Activated CD4-positive, alpha-beta T cell treated with anti-CD3 and anti-CD28 coated beads, Interleukin-2, amount 50 U/mL, for 4 hours (primary cell): ENCODE measurements around the gene ZNF341.
"Not testable (repeated sequence)": the region's sequence is repeated elsewhere in the genome, so short reads cannot be mapped to it uniquely, and the experiment has no call there.

Experiments used
- DNase-seq, 2 experiments: peaks; one replicate each; pipeline ENCODE4 v3.0.0-alpha.2; 2020

Gene ZNF341

DNA sequence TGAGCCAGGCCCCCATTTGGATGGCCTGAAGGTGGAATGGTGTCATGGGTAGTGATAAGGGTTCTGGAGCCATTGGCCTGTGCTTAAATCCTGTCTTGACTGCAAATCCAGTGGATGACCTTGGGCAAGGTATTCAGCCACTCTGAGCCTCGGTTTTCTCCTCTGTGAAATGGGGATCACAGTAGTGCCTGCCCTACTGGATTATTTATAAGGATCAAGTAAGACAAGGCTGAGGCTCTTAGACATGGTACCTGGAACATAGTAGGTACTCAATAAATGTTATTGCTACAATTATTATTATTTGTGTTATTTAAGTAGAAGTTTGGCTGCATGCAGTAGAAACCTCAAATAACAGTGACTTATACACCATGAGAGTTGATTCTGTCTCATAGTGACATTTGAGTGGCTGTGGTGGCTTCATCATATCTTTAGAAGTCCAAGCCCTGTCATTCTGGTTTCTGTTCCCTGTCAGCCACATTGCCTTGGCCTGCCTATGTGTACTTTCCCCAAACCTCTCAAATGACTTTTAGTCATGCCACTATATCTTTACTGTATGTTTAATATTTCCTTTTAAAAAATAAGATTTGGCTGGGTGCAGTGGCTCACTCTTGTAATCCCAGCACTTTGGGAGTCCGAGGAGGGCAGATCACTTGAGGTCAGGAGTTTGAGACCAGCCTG, 41.8 kb downstream of the ZNF341 start:
- DNase-seq: no peak

GRCh38 chr20:33777816-33778215, 46.0 kb downstream of the ZNF341 start:
- DNase-seq: no peak

DNA sequence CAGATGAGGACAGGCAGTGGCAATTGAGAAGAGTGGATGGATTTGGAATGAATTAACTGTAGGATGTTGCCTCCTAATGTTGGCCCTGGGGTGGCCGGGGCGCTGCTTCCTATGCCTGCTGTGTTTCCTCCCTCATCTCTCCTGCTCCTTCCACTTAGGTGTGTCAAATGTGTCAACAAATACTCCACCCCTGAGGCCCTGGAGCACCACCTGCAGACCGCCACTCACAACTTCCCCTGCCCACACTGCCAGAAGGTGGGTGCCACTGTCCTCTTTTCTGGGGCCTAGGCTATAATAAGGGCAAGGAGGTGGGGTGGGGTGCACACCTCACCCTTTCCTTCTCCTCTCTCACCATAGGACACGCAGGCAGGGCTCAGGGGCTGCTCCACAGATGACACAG, 49.3 kb downstream of the ZNF341 start:
- DNase-seq: no peak

GRCh38 chr20:33781945-33782344, 50.1 kb downstream of the ZNF341 start:
- no peak for DNase-seq

- no peak for DNase-seq
Measured at GRCh38 chr20:33783256-33783655, 51.5 kb downstream of the ZNF341 start.

DNA sequence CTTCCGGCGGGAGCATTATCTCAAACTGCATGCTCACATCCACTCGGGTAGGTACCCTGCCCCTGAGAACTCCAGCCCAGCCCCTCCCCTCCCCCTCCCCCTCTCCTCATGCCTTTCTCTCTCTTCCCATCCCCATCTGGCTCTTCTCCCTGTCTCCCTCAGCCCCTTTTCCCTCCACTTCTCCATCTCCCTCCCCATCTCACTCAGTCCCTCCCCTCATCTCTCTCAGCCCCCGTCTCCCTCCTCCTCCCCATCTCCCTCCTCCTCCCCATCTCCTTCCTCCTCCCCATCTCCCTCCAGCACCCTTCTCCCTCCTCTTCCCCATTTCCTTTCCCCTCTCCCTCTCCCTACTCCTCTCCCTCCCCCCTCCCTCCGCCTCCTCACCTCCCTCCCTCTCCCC, 52.0 kb downstream of the ZNF341 start:
- no peak for DNase-seq

DNA sequence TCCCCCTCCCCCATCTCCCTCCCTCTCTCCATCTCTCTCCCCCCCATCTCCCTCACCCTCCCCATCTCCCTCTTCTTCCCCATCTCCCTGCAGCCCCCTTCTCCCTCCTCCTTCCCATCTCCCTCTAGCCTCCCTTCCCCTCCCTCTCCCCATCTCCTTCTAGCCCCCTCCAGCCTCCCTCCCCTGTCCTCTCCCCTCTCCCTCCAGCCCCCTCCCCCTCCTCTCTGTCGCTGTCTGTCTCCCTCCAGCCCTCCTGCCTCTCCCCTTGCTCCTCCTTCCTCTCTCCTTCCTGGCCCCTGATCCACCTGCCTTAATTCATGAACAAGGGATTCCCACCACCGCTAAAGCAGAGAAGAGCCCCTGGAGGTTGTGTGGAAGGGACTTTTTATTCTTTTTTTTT, 52.4 kb downstream of the ZNF341 start:
- DNase-seq: no peak

DNA sequence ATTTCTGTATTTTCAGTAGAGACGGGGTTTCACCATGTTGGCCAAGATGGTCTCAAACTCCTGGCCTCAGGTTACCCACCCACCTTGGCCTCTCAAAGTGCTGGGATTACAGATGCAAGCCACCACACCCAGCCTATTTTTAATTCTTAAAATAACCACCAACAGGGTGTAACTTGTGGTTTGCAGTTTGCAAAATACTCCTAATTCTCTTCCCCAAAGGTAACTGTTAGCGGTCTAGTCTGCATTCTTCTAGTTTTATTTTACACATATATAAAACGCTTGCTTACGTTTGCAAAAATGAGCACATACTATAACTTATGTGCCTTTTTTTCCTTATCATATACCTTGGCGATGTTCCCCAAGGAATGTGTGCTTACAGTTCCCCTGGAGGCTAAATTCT, 53.7 kb downstream of the ZNF341 start:
- no peak for DNase-seq

GRCh38 chr20:33787253-33787891, 55.6 kb downstream of the ZNF341 start:
- no peak for DNase-seq

DNA sequence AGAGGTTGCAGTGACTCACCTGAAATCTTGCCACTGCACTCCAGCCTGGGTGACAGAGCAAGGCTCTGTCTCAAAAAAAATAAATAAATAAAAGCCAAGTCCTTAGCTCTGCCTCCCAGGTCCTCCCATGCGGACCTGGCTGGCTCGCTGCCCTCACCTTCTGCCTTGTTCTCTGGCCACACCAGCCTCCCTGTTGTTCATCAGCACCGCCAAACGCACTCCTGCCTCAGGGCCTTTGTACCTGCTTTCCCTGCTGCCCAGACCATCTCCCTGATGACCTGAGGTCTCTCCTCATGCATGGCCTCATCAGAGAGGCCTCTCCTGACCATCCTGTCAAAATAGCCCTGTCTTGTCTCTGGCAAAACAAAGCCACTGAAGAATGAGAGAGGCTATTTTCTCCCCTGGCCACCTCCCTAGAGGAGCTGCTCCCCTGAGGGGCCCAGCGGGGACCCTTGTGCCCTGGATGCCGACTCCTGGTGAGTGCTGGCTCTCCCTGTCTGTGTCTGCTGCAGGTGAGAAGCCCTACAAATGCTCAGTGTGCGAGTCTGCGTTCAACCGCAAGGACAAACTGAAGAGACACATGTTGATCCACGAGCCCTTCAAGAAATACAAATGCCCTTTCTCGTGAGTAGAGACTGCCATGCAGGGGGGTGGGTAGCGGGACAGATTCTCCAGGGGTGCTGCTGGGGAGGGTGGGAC, 56.7 kb downstream of the ZNF341 start:
- DNase-seq: no peak

GRCh38 chr20:33789109-33789857, 57.5 kb downstream of the ZNF341 start:
- no peak for DNase-seq

GRCh38 chr20:33789858-33790182, 58.0 kb downstream of the ZNF341 start:
- DNase-seq: no peak

- no peak for DNase-seq
Measured at GRCh38 chr20:33790566-33790965, 58.8 kb downstream of the ZNF341 start.

GRCh38 chr20:33791021-33791420, 59.2 kb downstream of the ZNF341 start:
- DNase-seq: no peak

- DNase-seq: no peak
Measured at GRCh38 chr20:33791540-33791939, 59.7 kb downstream of the ZNF341 start.

- DNase-seq: peak; percentile 32 to 41
Measured at GRCh38 chr20:33791959-33792597, 60.3 kb downstream of the ZNF341 start.

DNA sequence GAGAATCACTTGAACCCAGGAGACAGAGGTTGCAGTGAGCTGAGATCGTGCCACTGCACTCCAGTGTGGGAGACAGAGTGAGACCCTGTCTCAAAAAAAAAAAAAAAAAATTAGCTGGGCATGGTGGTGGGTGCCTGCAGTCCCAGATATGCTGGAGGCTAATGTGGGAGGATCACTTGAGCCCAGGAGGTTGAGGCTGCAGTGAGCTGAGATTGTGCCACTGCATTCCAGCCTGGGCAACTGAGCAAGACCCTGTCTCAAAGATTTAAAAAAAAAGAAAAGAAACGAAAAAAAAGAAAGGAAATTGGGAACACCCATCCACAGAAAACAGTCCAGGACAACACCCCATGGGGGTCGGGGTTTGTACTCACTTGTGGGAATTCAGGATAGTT, 60.8 kb downstream of the ZNF341 start:
- DNase-seq: not testable (repeated sequence)

- no peak for DNase-seq
Measured at GRCh38 chr20:33793011-33793931, 61.5 kb downstream of the ZNF341 start.

DNA sequence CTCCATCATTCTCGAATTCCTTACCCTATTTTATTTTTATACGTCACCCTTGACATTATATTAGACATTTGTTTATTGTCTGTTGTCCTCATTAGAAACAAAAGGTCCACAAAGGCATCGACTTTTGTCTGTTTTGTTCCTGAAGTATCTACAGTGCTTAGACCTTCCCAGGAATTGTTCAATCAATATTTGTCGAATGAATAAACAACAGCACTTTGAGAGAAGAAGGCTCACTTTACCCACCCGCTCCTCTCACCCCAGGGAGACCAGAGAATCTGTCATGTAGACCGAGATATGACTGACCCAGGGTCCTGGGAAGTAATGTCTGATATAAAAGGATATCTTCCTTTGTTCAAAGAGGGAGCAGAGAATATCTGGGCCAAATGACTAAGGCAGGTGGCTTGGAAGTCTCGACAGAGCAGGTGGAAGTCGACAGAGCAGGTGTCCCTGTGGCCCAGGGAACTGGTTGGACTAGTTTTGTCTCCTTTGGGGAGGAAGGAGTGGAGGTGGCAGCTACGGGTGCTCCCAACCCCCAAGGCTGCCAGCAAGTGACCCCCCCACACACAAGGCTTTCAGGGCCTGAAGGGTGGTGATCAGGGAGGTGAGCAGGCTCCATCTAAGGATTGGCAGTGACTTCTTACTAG, 64.6 kb downstream of the ZNF341 start:
- no peak for DNase-seq

GRCh38 chr20:33796907-33797544, 65.2 kb downstream of the ZNF341 start:
- no peak for DNase-seq

- no peak for DNase-seq
Measured at GRCh38 chr20:33798444-33798843, 66.6 kb downstream of the ZNF341 start.
